GM18951 (cell line): Measurements from ENCODE around the gene KLF15.

Source experiments
- POLR2A ChIP-seq: IDR thresholded peaks from 4 replicates; pipeline ENCODE4 v1.6.1; 2011; ENCODE audit warnings: mild to moderate bottlenecking; ENCODE audit not compliant: insufficient read length, insufficient read depth; ENCODE audit errors: extremely low read depth
- in situ Hi-C: fragments of 300-500 bp; cut with MboI; formaldehyde crosslinking; loops from one replicate; pipeline ENCODE4 v1.12.0; 2022; ENCODE audit warnings: low sequenced_read_pairs, mixed read lengths, inconsistent platforms; ENCODE audit not compliant: unreplicated experiment

KLF15 gene

DNA sequence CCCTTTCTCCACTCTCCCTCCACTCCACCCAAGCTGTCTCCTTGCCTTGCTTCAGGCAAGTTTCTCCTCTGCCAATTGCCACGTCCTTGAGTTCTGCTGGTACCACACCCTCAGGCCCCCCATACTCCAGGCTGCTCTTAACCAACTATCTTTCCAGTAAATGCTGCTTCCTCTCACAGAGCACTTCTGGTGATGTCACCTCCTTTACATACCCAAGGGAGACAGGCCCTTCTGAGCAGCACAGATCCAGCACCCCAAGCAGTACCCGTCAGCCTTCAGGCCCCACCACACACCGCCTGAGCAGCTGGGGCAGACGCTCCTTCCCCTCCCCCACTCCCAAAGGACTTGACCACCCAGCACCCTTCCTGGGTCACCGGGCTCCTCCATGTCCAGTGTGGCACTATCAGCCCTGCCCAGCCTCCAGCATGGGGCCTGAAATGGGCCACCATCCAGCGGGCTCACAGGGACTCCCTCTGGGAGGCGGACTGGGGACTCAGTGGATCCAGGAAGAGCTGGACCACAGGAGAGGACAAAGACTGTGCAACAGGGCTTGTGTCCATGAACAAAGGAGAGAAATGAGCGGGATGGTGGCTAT lies 50.2 kb downstream of the KLF15 start:
- in situ Hi-C loops = no loop called here
- no peak for TF ChIP-seq POLR2A

- TF ChIP-seq POLR2A = no peak
- in situ Hi-C loops = no loop called here
Measured at GRCh38 chr3:126306397-126306796, 50.8 kb downstream of the KLF15 start.

- in situ Hi-C loops = no loop called here
- TF ChIP-seq POLR2A = no peak
Measured at GRCh38 chr3:126305427-126305826, 51.8 kb downstream of the KLF15 start.

DNA sequence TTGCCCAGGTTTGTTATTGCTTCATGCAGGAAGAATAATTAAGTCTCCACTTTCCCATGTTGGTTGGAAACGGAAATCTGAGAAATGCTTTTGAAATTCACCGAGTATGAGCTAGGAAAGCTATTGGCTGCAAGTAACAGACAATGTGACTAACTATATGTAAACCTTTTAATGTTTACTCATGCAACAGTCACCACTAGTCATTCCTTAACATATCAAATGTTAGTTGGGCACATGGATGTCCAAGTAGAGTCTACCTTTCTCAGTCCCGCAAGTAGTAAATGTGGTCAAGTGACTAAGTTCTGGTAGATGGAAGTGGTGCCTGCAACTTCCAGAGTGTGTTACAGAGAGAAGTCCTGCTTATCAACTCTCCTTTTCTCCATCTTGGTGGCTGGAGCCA lies 52.5 kb downstream of the KLF15 start:
- in situ Hi-C loops = no loop called here
- no peak for TF ChIP-seq POLR2A

- in situ Hi-C loops = no loop called here
- TF ChIP-seq POLR2A = no peak
Measured at GRCh38 chr3:126304291-126304690, 52.9 kb downstream of the KLF15 start.

DNA sequence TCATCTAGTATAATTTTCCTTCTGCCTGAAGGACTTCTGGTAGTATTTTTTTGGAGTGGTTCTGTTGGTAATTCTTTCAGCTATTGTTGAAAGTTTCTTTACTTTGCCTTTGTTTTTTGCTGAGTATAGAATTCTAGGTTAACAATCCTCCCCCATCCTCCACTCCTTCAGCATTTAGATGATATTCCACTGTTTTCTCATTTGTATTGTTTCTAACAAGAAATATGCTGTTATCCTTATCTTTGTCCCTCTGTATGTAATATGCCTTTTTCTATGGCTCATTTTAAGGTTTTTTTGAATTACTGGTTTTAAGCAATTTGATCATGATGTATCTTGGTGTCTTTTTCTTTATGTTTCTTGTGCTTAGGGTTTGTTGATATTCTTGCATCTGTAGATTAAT lies 53.9 kb downstream of the KLF15 start:
- in situ Hi-C loops = no loop called here
- no peak for TF ChIP-seq POLR2A

GRCh38 chr3:126300761-126301481 lies 56.3 kb downstream of the KLF15 start:
- no peak for TF ChIP-seq POLR2A
- in situ Hi-C loops = no loop called here

DNA sequence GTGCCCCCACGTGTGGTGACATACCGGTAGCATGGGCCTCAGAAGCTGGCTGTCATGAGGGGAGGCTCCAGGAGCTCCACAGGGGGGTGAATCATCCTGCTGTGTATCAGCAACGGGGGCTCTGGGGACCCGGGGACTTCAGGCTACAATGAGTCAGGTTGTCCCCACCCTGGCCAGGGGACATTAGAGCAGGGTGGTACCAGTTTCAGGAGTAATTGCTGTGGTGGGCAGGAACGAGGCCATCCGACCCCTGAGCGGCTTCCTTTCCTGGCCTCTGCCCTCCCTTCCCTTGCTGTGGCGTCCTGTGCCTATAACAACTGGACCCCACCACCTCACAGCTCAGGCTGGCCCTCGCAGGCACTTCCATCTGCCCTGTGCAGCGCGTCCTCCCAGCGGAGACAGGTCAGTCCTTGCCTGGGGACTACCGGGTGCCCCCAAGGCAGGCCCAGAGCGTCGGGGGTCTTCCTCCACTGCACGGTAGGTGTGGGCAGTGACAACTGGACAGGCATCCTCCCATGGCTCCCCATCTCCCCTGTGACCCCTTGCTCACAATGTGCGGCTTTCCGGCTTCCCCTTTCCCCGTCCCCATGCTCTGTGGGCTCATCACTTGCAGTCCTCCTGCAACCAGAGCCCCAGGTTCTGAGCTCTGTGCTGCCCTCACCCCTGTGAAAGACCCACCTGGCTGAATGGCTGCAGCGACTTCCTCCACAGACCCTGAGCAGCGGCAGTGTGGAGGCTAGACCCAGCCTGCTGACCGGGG lies 57.0 kb downstream of the KLF15 start:
- no peak for TF ChIP-seq POLR2A
- in situ Hi-C loops = no loop called here

DNA sequence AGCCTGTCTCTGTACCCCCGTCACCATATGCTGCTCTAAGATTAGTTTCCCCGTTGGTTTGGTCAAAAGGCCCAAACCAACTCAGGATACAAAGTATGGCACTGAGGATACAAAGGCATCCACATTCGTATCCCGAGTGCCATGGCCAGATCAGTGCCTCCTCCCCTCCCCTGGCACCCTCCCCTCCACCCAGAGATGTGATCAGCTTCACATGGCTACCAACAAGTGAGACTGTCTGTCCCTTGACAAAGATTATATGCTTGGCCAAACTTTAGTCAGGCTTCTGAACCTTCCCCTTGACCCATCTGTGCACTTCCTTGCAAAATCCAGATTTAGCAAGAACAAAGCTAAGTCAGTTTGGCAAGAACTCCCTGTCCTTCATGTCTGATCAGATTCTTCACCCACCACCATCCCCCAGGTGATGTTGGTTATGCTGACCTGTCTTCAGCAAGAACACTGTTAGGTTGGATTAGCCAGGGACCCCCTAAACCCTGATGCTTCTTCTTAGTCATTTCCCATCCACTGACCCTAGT lies 61.7 kb downstream of the KLF15 start:
- no peak for TF ChIP-seq POLR2A
- in situ Hi-C loops = no loop called here

DNA sequence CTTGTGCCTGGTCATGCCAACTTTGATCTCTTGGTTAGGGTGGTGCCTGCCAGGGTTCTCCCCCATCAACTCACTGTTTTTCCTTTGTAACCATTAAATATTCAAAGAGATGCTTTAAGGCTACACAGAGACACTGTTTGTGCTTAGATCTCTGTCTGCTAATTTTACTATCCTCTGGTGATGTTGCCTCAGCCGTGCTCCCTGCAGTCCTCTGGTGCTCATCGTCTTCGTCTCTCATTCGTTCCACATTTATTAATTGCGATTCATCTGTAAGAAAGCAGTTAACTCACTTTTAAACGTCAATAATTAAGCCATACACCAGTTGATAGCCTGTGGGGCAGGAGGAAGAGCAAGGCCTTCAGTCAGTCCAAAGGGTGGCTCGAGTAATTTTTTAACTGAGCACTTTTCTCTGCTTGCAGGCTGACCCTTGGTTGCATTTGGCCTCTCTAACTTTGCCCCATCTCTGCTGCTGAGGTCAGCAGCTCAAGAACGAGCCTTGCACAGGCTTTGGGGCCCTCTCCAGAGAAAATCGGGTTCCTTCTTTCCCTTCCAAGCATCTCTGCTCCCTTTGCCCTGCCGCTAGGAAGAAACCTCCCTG lies 62.9 kb downstream of the KLF15 start:
- in situ Hi-C loops = no loop called here
- TF ChIP-seq POLR2A = no peak

- in situ Hi-C loops = no loop called here
- TF ChIP-seq POLR2A = no peak
Measured at GRCh38 chr3:126293370-126294082, 63.7 kb downstream of the KLF15 start.
